Effector memory CD4-positive, alpha-beta T cell (primary cell): ENCODE results near the gene CYP2U1.
"Not testable (repeated sequence)": the region's sequence is repeated elsewhere in the genome, so short reads cannot be mapped to it uniquely, and the experiment has no call there.

Experiments
- DNase-seq, 3 donors: peaks; one replicate each; pipeline ENCODE4 v3.0.0-alpha.2; 2020
- H3K27ac ChIP-seq: 2 replicates; pipeline ENCODE4 v1.7.0; 2013; ENCODE audit warnings: mild to moderate bottlenecking, low read length, moderate library complexity; ENCODE audit not compliant: insufficient read depth, poor library complexity, severe bottlenecking
- H3K27me3 ChIP-seq: replicated peaks from 2 replicates; pipeline ENCODE4 v1.7.0; 2013; ENCODE audit warnings: mild to moderate bottlenecking, low read length; ENCODE audit not compliant: insufficient read depth, control insufficient read depth, poor library complexity, severe bottlenecking
- H3K36me3 ChIP-seq: 2 replicates; pipeline ENCODE4 v1.7.0; 2013; ENCODE audit warnings: mild to moderate bottlenecking, low read length, moderate library complexity; ENCODE audit not compliant: control insufficient read depth, insufficient read depth
- H3K4me1 ChIP-seq: 2 replicates; pipeline ENCODE4 v1.7.0; 2013; ENCODE audit warnings: low read length, mild to moderate bottlenecking; ENCODE audit not compliant: control insufficient read depth, insufficient read depth, poor library complexity, severe bottlenecking
- H3K4me3 ChIP-seq: 2 replicates; pipeline ENCODE4 v1.7.0; 2013; ENCODE audit warnings: low read length, low read depth, mild to moderate bottlenecking; ENCODE audit not compliant: insufficient read depth, poor library complexity, severe bottlenecking
- H3K9me3 ChIP-seq: 2 replicates; pipeline ENCODE4 v1.7.0; 2013; ENCODE audit warnings: mild to moderate bottlenecking, low read length, moderate library complexity; ENCODE audit not compliant: control insufficient read depth

CYP2U1 gene

DNA sequence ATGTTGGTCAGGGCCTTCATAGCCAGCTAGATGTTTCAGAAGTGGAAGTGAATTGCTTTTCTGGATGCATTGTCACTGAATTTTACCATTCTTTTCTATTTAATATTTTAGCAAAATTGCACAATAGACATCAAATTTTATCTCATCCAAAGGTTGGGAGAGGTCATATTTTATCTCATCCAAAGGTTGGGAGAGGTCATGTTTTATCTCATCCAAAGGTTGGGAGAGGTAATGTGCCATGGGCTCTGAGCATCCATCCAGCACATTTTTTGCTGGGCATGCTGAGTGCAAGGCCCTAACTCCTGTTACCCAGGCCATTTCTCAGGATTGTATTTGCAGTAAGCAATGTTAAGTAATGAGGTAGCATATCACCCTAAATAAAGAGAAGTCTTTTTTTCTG is 14.7 kb upstream of the CYP2U1 start:
- H3K36me3 ChIP-seq, result no peaks in the 10 kb centered on the region
- no peak for DNase-seq
- no peak overlapping the region for H3K27ac ChIP-seq
- no peaks in the 10 kb centered on the region for H3K27me3 ChIP-seq
- no peak overlapping the region for H3K4me3 ChIP-seq
- H3K9me3 ChIP-seq, result no peaks in the 10 kb centered on the region
- no peaks in the 10 kb centered on the region for H3K4me1 ChIP-seq

DNA sequence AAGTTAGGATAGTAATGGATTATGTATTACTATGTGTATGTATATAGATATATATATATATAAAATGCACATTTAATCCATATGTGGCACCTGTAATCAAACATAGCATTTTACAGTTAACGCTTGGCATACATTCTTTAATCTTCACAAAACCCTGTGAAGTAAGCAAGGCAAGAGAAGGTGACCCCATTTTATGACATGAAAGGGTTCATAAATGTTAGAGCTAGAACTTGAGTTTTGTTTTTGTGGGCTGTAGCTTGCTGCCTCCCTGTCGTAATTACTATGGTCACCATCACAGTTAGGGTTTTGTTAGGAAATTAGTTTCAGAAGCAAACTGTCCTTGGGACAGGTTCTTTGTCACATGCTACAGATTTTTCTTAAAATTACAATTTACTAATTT is 13.8 kb upstream of the CYP2U1 start:
- H3K27me3 ChIP-seq, result no peaks in the 10 kb centered on the region
- H3K4me3 ChIP-seq, result no peak overlapping the region
- no peaks in the 10 kb centered on the region for H3K4me1 ChIP-seq
- no peak overlapping the region for H3K27ac ChIP-seq
- DNase-seq, result no peak
- no peaks in the 10 kb centered on the region for H3K36me3 ChIP-seq
- H3K9me3 ChIP-seq, result no peaks in the 10 kb centered on the region

DNA sequence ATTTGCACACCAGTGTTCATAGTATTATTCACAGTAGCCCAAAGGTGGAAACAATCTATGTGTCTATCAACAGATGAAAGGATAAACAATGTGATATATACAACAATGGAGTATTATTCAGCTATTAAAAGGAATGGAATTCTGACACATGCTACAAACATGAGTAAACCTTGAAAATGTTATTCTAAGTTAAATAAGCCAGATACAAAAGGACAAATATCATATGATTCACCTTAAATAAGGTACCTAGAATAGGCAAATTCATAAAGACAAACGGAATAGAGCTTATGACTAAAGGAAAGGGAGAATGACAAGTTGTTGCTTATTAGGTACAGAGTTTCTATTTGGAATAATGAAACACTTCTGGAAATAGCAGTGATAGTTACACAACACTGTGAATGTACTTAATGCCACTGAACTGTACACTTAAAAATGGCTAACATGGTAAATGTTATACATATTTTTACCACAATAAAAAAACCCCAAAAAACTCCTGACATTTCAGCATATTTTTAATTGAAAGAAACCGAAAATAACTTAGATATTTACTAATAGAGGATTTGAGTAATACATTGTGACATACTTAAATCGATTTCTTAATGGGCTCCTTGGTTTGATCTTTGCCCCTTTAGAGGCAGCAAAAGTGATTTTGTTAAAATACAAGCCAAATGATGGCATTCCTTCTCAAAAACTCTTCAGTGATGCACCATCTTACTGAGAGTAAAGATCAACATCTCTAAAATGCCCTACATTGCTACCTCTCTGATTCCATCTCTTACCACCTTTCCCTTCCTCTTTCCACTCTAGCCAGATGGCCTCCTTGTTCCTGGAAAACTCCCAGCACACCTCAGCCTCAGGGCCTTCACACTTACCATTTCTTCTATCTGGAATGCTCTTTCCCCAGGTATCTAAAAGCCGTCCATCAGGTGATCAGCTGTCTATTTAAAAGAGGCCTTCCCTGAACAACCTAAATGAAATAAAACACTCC is 8.6 kb upstream of the CYP2U1 start:
- Histone ChIP-seq H3K27ac (no peak overlapping the region), H3K4me3 (no peak overlapping the region), H3K27me3 (no peaks in the 10 kb centered on the region), H3K4me1 (no peaks in the 10 kb centered on the region), H3K36me3 (no peaks in the 10 kb centered on the region), H3K9me3 (no peaks in the 10 kb centered on the region)
- DNase-seq, result no peak

DNA sequence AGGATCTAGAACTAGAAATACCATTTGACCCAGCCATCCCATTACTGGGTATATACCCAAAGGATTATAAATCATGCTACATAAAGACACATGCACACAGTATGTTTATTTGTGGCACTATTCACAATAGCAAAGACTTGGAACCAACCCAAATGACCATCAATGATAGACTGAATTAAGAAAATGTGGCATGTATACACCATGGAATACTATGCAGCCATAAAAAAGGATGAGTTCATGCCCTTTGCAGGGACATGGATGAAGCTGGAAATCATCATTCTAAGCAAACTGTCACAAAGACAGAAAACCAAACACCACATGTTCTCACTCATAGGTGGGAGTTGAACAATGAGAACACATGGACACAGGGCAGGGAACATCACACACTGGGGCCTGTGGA is 5.6 kb upstream of the CYP2U1 start:
- H3K27me3 ChIP-seq, H3K4me1 ChIP-seq, H3K9me3 ChIP-seq, DNase-seq, H3K4me3 ChIP-seq, H3K36me3 ChIP-seq, H3K27ac ChIP-seq: not testable (repeated sequence)

DNA sequence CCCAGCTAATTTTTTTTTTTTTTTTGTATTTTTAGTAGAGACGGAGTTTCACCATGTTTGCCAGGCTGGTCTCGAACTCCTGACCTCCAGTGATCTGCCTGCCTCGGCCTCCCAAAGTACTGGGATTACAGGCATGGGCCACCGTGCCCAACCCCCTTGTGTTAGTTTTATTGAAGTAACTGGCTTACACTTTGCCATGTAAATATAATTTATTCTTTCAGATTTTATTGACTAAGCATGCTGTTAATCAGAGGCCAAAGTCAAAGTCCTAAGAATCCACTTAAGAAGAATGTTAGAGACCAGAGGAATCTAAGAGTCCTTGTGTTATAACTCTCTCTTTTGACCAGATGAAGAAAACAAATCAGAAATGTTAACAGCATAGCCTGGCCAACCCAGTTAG is 4.5 kb upstream of the CYP2U1 start:
- not testable (repeated sequence) for H3K27ac ChIP-seq, DNase-seq, H3K9me3 ChIP-seq, H3K4me1 ChIP-seq, H3K27me3 ChIP-seq, H3K4me3 ChIP-seq, H3K36me3 ChIP-seq

DNA sequence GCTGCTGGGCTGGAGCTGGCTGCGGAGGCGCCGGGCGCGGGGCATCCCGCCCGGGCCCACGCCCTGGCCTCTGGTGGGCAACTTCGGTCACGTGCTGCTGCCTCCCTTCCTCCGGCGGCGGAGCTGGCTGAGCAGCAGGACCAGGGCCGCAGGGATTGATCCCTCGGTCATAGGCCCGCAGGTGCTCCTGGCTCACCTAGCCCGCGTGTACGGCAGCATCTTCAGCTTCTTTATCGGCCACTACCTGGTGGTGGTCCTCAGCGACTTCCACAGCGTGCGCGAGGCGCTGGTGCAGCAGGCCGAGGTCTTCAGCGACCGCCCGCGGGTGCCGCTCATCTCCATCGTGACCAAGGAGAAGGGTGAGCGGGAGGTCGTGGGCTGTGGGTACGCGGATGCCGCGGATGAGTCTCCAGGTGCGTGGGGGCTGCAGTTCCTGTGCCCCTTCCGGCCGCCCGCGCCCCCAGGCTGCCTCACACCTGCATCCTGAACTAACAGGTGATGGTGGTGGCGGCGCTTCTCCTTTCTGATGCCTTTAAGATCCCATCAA is 499 bp downstream of the CYP2U1 start:
- DNase-seq, result peak in 2 of 3 donors; percentile 2 to 3
- Histone ChIP-seq H3K4me3 (peak overlapping the region; percentile 78), H3K9me3 (no peaks in the 10 kb centered on the region), H3K27ac (peak overlapping the region; percentile 38), H3K36me3 (no peaks in the 10 kb centered on the region), H3K4me1 (peaks cover 7% of the 10 kb centered on the region), H3K27me3 (no peaks in the 10 kb centered on the region)

DNA sequence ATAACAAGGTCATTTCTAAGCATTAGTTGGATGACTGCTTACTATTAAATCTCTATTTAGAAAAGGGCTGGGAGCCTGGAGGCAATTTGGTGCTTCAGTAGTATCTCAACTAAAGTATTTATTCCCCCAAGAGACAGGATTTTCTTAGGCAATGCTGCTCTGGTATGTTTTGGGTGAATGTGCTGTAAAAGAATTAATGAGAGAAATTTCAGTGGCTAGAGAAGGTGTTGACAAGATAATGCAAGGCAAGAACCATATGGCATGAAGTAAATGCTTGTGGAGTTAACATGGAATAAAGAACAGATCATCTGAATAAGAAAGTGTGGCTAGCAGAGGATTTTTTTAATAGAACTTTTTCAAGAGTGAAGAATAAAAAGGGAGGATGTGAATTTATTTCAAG is 3.9 kb downstream of the CYP2U1 start:
- Histone ChIP-seq H3K4me3 (no peak overlapping the region), H3K27ac (no peak overlapping the region), H3K9me3 (no peaks in the 10 kb centered on the region), H3K4me1 (peaks cover 7% of the 10 kb centered on the region), H3K27me3 (no peaks in the 10 kb centered on the region), H3K36me3 (no peaks in the 10 kb centered on the region)
- DNase-seq, result no peak

DNA sequence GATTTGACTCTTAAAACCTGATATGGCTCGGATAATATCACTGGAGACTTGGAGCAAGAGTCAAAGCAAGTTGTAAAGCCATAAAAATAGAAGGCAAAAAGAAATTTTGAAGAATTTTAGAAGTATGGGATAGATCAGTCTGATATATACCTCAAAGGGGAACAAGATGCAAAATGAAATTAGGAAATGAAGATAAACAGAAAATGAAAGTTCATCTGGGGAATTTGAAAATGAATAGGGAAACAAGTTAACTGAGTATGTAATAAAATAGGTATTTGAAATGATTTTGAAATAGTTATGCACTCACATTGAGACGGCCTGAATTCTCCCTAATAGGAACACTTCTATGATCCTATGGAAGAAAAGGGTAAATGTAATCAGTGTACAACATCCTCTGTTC is 5.7 kb downstream of the CYP2U1 start:
- no peaks in the 10 kb centered on the region for H3K27me3 ChIP-seq
- no peak overlapping the region for H3K27ac ChIP-seq
- no peaks in the 10 kb centered on the region for H3K9me3 ChIP-seq
- peaks cover 6% of the 10 kb centered on the region for H3K4me1 ChIP-seq
- no peak for DNase-seq
- no peak overlapping the region for H3K4me3 ChIP-seq
- no peaks in the 10 kb centered on the region for H3K36me3 ChIP-seq

DNA sequence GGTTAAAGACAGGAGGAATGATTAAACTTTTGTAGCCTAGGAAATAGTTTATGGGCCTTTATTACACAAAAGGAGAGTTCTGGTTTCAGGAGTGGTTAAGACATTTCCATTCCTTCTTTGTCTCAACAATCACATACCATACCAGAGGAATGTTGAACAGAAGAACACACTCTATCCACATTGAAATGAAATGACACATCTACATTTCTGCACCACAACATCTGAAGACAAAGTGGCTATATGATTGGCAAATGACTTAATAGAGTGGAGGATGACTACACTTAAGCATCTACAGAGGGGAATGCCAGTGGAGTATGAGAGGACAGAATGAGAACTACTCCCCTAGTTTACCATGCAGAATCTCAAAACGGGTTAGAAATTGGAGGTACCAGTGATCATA is 8.0 kb downstream of the CYP2U1 start:
- Histone ChIP-seq H3K27ac (no peak overlapping the region), H3K27me3 (no peaks in the 10 kb centered on the region), H3K9me3 (no peaks in the 10 kb centered on the region), H3K4me3 (no peak overlapping the region), H3K36me3 (no peaks in the 10 kb centered on the region), H3K4me1 (no peaks in the 10 kb centered on the region)
- no peak for DNase-seq

DNA sequence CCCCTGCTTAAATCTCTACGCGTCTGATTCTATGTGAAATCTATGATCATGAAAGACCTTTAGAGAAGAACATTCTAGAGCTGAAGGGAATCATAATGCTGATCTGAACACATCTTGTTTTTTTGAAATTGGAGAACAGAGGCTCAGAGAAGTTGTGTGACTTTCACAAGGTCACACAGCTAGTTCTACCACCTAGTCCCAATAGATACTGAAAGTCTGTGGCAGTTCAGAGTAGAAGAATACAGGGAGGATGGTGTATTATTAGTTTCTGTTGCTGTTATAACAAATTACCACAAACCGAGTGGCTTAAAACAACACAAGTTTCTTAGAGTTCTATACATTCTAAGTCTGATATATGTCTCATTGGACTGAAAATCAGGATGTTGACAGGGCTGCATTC is 14.5 kb downstream of the CYP2U1 start:
- H3K36me3 ChIP-seq, result no peaks in the 10 kb centered on the region
- no peak for DNase-seq
- H3K9me3 ChIP-seq, result no peaks in the 10 kb centered on the region
- no peaks in the 10 kb centered on the region for H3K27me3 ChIP-seq
- no peaks in the 10 kb centered on the region for H3K4me1 ChIP-seq
- no peak overlapping the region for H3K27ac ChIP-seq
- H3K4me3 ChIP-seq, result no peak overlapping the region
